ENCODE measurements around the gene UNC5B. TPM values are rescaled to one million over a fixed set of nuclear protein-coding genes. Genes with fewer than 3 reads are reported as not detected.

Gene UNC5B
- total and polyA plus RNA-seq, 7 donors, result 1.4 to 12.7 (median 1.8) TPM

- H3K4me3 ChIP-seq, result no peak overlapping the region
- H3K4me1 ChIP-seq, result no peaks in the 10 kb centered on the region
- no peak overlapping the region for H3K27ac ChIP-seq
- intact Hi-C loops (cut with DNase I), result no loop called here
- no peaks in the 10 kb centered on the region for H3K27me3 ChIP-seq
- H3K36me3 ChIP-seq, result no peaks in the 10 kb centered on the region
- DNase-seq, result peak; percentile 50
- WGBS, 2 donors, result 92 to 93% methylated on average over 4 of the region's 4 CpGs
- TF ChIP-seq POLR2A (IDR thresholded peaks at IDR 0.05) (no peak), EP300 (IDR thresholded peaks at IDR 0.05) (no peak)
- no peaks in the 10 kb centered on the region for H3K9me3 ChIP-seq
Measured at GRCh38 chr10:71223347-71224058, 11.1 kb downstream of the UNC5B start.

- WGBS, 2 donors, result 73 to 81% methylated on average over 12 of the region's 12 CpGs
- no peaks in the 10 kb centered on the region for H3K27me3 ChIP-seq
- DNase-seq, result peak; percentile 50
- H3K36me3 ChIP-seq, result no peaks in the 10 kb centered on the region
- H3K4me1 ChIP-seq, result no peaks in the 10 kb centered on the region
- H3K9me3 ChIP-seq, result no peaks in the 10 kb centered on the region
- intact Hi-C loops (cut with DNase I), result no loop called here
- no peak overlapping the region for H3K4me3 ChIP-seq
- TF ChIP-seq CTCF (IDR thresholded peaks at IDR 0.05) (no peak), POLR2A (IDR thresholded peaks at IDR 0.05) (no peak), POLR2AphosphoS5 (IDR thresholded peaks at IDR 0.05) (no peak), EP300 (IDR thresholded peaks at IDR 0.05) (no peak)
- H3K27ac ChIP-seq, result no peak overlapping the region
Measured at GRCh38 chr10:71225291-71226058, 13.1 kb downstream of the UNC5B start.

- no peaks in the 10 kb centered on the region for H3K9me3 ChIP-seq
- no peaks in the 10 kb centered on the region for H3K36me3 ChIP-seq
- no peaks in the 10 kb centered on the region for H3K27me3 ChIP-seq
- intact Hi-C loops (cut with DNase I), result no loop called here
- 78 to 85% methylated on average over 16 of the region's 16 CpGs for WGBS, 2 donors
- TF ChIP-seq POLR2AphosphoS5 (IDR thresholded peaks at IDR 0.05) (no peak), EP300 (IDR thresholded peaks at IDR 0.05) (no peak), POLR2A (IDR thresholded peaks at IDR 0.05) (no peak), CTCF (IDR thresholded peaks at IDR 0.05) (no peak)
- H3K27ac ChIP-seq, result no peak overlapping the region
- peak; percentile 48 for DNase-seq
- H3K4me3 ChIP-seq, result no peak overlapping the region
- H3K4me1 ChIP-seq, result peaks cover 0 to 13% (median 0%) of the 10 kb centered on the region in 4 donors
Measured at GRCh38 chr10:71228875-71229675, 16.7 kb downstream of the UNC5B start.

GRCh38 chr10:71229726-71230655 lies 17.6 kb downstream of the UNC5B start:
- TF ChIP-seq POLR2A (IDR thresholded peaks at IDR 0.05) (no peak), CTCF (IDR thresholded peaks at IDR 0.05) (no peak), POLR2AphosphoS5 (IDR thresholded peaks at IDR 0.05) (no peak), EP300 (IDR thresholded peaks at IDR 0.05) (no peak)
- peak; percentile 36 for DNase-seq
- peaks cover 0 to 16% (median 3%) of the 10 kb centered on the region in 4 donors for H3K4me1 ChIP-seq
- H3K27me3 ChIP-seq, result no peaks in the 10 kb centered on the region
- no peak overlapping the region for H3K27ac ChIP-seq
- no peak overlapping the region for H3K4me3 ChIP-seq
- intact Hi-C loops (cut with DNase I), result no loop called here
- no peaks in the 10 kb centered on the region for H3K9me3 ChIP-seq
- H3K36me3 ChIP-seq, result no peaks in the 10 kb centered on the region
- WGBS, 2 donors, result 76 to 81% methylated on average over 11 of the region's 11 CpGs

Data from sigmoid colon (tissue), 7 donors.